EL (cell line): Measurements from ENCODE around the gene KIR2DL1.
"Not testable (repeated sequence)": the region's sequence is repeated elsewhere in the genome, so short reads cannot be mapped to it uniquely, and the experiment has no call there.

Experiments used
- DNase-seq: peaks from one replicate; pipeline ENCODE4 v3.0.0-alpha.2; 2016

The KIR2DL1 gene

DNA sequence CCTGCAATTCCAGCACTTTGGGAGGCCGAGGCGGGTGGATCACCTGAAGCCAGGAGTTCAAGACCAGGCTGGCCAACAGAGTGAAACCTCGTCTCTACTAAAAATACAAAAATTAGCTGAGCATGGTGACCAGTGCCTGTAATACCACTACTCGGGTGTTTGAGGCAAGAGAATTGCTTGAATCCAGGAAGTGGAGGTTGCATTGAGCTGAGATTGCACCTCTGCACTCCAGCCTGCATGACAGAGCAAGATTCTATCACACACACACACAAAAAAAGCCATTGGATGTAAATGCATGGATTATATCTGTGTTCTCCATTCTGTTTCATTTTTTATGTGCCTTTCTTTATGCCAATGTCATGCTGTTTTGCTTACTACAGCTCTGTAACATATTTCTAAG is 54.8 kb downstream of the KIR2DL1 start:
- DNase-seq, result not testable (repeated sequence)

- DNase-seq, result not testable (repeated sequence)
Measured at GRCh38 chr19:54825326-54825725, 55.7 kb downstream of the KIR2DL1 start.

DNA sequence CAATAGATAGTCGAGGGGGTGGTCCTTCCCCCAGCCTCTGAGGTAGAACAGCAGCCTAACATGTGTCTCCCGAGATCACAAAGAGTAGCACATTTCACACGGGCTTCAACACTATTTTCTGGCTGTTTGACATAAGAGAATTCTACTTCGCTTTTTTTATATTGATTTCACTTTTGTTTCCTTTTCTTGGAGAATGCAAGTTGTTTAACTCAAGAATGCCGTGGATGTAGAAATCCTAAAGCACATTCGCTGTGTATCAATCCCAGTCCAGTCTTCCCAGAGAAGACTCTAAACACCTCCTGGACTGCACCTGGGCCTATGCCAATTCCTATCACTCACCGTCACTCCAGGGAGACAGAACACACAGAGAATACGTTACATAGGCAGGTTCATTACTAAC is 58.5 kb downstream of the KIR2DL1 start:
- not testable (repeated sequence) for DNase-seq

- not testable (repeated sequence) for DNase-seq
Measured at GRCh38 chr19:54832496-54832895, 62.9 kb downstream of the KIR2DL1 start, which contains the start of gene KIR2DS4. KIR2DS4 (plus strand) TSS chr19:54832676.
